ENCODE measurements around the gene INPP5D. TPM values are rescaled to one million over a fixed set of nuclear protein-coding genes. Genes with fewer than 3 reads are reported as not detected.

Gene INPP5D
- total RNA-seq, 1 donor from 2014 or later, result 33.4 TPM

DNA sequence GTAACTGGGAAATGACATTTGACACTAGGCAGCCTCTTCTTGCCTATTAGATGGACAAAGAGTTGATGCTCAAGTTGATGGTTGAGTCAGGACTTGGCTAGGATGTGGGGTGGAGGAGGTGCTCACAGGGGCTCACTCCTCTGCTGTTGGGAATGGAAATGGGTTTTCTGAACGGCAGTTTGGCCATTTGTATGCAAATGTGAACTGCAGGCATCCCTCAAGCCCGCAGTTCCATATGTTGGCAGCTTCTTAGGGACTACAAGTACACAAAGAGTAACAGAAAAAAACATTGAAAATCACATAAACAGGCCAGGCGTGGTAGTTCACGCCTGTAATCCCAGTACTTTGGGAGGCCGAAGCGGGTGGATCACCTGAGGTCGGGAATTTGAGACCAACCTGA is 80.8 kb downstream of the INPP5D start:
- H3K27me3 ChIP-seq, result no peaks in the 10 kb centered on the region
- no peak overlapping the region for H3K27ac ChIP-seq
- H3K9me3 ChIP-seq, result no peaks in the 10 kb centered on the region
- H3K36me3 ChIP-seq, result no peaks in the 10 kb centered on the region
- TF ChIP-seq POLR2A (IDR thresholded peaks at IDR 0.05), result no peak
- no peak for TF ChIP-seq POLR2AphosphoS5 (IDR thresholded peaks at IDR 0.05; ENCODE audit: insufficient read depth in 1 of 2, low read depth in 1 of 2)
- intact Hi-C loops (cut with DNase I), result no loop called here
- H3K4me1 ChIP-seq, result no peaks in the 10 kb centered on the region
- H3K4me3 ChIP-seq, result no peak overlapping the region
- DNase-seq (ENCODE audit: extremely low spot score in 2 of 2), result no peak

DNA sequence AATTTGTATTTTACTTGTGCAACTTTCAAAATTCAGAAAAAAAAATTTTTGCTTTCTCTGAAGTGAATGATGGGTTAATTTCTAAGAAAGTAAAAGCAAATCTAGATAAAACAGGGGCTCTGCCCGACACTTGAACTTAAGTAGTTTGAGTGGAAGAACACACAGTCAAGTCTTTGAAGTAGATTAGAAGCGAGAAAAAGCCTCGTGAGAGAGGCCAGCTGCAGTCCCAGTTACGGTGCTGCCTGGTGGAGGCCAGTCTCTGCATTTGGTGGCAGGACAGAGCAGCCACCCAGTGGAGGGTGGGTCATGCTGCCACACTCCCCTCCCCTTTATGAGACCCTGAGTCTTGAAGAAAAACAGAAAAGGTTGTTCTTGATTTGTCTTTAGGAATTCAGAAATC is 81.8 kb downstream of the INPP5D start:
- intact Hi-C loops (cut with DNase I), result no loop called here
- no peaks in the 10 kb centered on the region for H3K4me1 ChIP-seq
- H3K9me3 ChIP-seq, result no peaks in the 10 kb centered on the region
- H3K36me3 ChIP-seq, result no peaks in the 10 kb centered on the region
- H3K4me3 ChIP-seq, result no peak overlapping the region
- TF ChIP-seq, protein P1, sequence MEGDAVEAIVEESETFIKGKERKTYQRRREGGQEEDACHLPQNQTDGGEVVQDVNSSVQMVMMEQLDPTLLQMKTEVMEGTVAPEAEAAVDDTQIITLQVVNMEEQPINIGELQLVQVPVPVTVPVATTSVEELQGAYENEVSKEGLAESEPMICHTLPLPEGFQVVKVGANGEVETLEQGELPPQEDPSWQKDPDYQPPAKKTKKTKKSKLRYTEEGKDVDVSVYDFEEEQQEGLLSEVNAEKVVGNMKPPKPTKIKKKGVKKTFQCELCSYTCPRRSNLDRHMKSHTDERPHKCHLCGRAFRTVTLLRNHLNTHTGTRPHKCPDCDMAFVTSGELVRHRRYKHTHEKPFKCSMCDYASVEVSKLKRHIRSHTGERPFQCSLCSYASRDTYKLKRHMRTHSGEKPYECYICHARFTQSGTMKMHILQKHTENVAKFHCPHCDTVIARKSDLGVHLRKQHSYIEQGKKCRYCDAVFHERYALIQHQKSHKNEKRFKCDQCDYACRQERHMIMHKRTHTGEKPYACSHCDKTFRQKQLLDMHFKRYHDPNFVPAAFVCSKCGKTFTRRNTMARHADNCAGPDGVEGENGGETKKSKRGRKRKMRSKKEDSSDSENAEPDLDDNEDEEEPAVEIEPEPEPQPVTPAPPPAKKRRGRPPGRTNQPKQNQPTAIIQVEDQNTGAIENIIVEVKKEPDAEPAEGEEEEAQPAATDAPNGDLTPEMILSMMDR (IDR thresholded peaks at IDR 0.05), result no peak
- no peak for TF ChIP-seq POLR2AphosphoS5 (IDR thresholded peaks at IDR 0.05; ENCODE audit: insufficient read depth in 1 of 2, low read depth in 1 of 2)
- TF ChIP-seq POLR2A (IDR thresholded peaks at IDR 0.05), result no peak
- no peaks in the 10 kb centered on the region for H3K27me3 ChIP-seq
- DNase-seq (ENCODE audit: extremely low spot score in 2 of 2), result no peak
- no peak overlapping the region for H3K27ac ChIP-seq

DNA sequence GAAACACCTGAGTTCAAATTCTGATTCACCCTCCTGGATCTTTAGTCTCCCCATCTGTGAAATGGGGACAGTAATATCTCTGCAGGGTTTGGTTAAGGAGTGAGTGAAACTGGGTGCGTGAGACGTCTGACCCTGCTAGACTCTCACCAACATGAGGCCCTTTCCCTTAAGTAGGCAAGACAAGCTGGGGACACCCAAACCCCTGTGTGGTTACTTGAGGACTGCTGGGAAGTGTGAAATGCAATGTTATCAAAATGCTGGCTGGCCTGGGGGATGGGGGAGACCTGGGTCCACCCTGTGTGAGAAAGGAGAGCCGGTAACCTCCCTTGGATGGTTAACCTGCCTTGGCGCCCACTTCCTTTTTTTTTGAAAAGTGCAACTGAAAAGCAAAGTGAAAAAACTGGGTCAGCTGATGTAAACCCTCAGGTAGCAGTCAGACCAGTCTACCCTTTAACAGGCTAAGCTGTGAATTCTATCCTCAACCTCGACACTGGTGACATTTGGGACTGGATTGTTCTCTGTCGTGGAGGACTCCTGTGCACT is 82.3 kb downstream of the INPP5D start:
- no peak for TF ChIP-seq POLR2AphosphoS5 (IDR thresholded peaks at IDR 0.05; ENCODE audit: insufficient read depth in 1 of 2, low read depth in 1 of 2)
- no peak for TF ChIP-seq POLR2A (IDR thresholded peaks at IDR 0.05)
- TF ChIP-seq, protein P1 (IDR thresholded peaks at IDR 0.05), result no peak
- no peaks in the 10 kb centered on the region for H3K4me1 ChIP-seq
- H3K27ac ChIP-seq, result no peak overlapping the region
- no peak for DNase-seq (ENCODE audit: extremely low spot score in 2 of 2)
- no peak overlapping the region for H3K4me3 ChIP-seq
- no peaks in the 10 kb centered on the region for H3K36me3 ChIP-seq
- intact Hi-C loops (cut with DNase I), result no loop called here
- H3K27me3 ChIP-seq, result no peaks in the 10 kb centered on the region
- no peaks in the 10 kb centered on the region for H3K9me3 ChIP-seq

DNA sequence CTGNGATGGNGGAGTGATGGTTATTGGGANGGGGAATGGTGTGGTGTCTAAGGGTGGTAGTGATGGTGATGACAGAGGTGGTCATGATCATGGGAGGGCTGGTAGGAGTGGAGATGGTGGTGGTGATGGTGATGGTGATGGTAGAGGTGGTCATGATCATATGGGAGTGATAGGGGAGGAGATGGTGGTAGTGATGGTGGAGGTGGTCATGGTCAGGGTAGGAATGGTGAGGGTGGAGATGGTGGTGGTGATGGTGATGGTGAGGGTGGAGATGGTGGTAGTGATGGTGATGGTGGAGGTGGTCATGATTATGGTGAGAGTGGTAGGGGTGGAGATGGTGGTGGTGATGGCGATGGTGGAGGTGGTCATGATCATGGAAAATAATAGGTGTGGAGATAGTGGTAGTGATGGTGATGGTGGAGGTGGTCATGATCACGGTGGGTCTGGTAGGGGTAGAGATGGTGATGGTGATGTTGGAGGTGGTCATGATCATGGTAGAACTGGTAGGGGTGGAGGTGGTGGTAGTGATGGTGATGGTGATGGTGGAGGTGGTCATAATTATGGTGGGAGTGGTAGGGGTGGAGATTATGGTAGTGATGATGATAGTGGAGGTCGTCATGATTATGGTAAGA is 83.7 kb downstream of the INPP5D start:
- intact Hi-C loops (cut with DNase I), result no loop called here
- H3K27me3 ChIP-seq, result no peaks in the 10 kb centered on the region
- TF ChIP-seq POLR2A (IDR thresholded peaks at IDR 0.05), result no peak
- no peaks in the 10 kb centered on the region for H3K4me1 ChIP-seq
- no peak for DNase-seq (ENCODE audit: extremely low spot score in 2 of 2)
- H3K36me3 ChIP-seq, result no peaks in the 10 kb centered on the region
- H3K27ac ChIP-seq, result no peak overlapping the region
- no peaks in the 10 kb centered on the region for H3K9me3 ChIP-seq
- no peak overlapping the region for H3K4me3 ChIP-seq

DNA sequence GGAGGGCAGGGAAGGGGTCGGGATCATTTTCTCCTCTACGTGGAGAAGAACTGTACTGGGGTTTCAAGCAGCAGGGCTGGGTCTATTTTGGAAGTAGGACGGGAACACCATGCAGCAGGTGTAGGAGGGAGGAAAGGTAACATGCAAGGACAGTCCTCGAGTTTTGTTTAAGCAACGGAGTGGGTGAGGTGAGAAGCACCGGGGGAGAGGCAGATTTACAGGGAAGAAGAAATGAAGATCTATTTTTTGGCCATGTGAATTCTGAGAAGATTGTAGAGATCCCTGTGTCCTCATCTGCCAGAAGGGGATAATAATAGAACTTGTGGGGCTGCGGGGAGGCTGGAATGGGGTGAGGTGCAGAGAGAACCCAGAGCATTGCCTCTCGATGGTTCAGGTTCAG is 85.6 kb downstream of the INPP5D start:
- intact Hi-C loops (cut with DNase I), result no loop called here
- no peaks in the 10 kb centered on the region for H3K9me3 ChIP-seq
- H3K4me3 ChIP-seq, result no peak overlapping the region
- TF ChIP-seq POLR2A (IDR thresholded peaks at IDR 0.05) (no peak), POLR2AphosphoS5 (IDR thresholded peaks at IDR 0.05; ENCODE audit: insufficient read depth in 1 of 2, low read depth in 1 of 2) (no peak)
- TF ChIP-seq, protein P1 (IDR thresholded peaks at IDR 0.05), result no peak
- no peaks in the 10 kb centered on the region for H3K27me3 ChIP-seq
- no peaks in the 10 kb centered on the region for H3K36me3 ChIP-seq
- H3K27ac ChIP-seq, result no peak overlapping the region
- H3K4me1 ChIP-seq, result no peaks in the 10 kb centered on the region
- no peak for DNase-seq (ENCODE audit: extremely low spot score in 2 of 2)

DNA sequence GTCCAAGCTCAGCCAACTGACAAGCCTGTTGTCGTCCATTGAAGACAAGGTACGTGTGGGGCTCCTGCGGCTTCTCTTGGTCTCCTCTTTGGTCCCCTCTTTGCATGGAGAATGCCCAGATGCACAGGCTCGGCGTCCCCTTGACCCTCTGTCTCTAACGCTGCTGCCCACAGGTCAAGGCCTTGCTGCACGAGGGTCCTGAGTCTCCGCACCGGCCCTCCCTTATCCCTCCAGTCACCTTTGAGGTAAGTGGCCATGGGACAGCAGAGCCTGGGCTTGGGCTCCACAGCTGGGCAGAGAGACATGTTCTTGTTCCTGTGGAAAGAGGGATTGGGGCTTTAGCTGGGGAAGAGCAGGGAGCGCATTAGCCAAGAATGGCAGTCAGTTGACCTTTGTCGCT is 86.1 kb downstream of the INPP5D start:
- no peaks in the 10 kb centered on the region for H3K36me3 ChIP-seq
- TF ChIP-seq POLR2A (IDR thresholded peaks at IDR 0.05) (no peak), POLR2AphosphoS5 (IDR thresholded peaks at IDR 0.05; ENCODE audit: insufficient read depth in 1 of 2, low read depth in 1 of 2) (no peak)
- TF ChIP-seq, protein P1 (IDR thresholded peaks at IDR 0.05), result no peak
- no peaks in the 10 kb centered on the region for H3K9me3 ChIP-seq
- H3K4me1 ChIP-seq, result no peaks in the 10 kb centered on the region
- no peak overlapping the region for H3K4me3 ChIP-seq
- no peak for DNase-seq (ENCODE audit: extremely low spot score in 2 of 2)
- intact Hi-C loops (cut with DNase I), result no loop called here
- no peaks in the 10 kb centered on the region for H3K27me3 ChIP-seq
- no peak overlapping the region for H3K27ac ChIP-seq
